Endothelial cell of umbilical vein (primary cell): ENCODE data around the gene IGFBP7. TPM values are rescaled to one million over a fixed set of nuclear protein-coding genes. Genes with fewer than 3 reads are reported as not detected.

Source experiments
- BruUV-seq: library from RNA; stranded (reverse); fragments of 400-500 nt; replicated peaks from 2 replicates; lab custom pipeline; 2021; lab: Mats Ljungman, UMichigan
- CTCF ChIA-PET: fragments of 300-600, 350-600 bp; sonication (Branson Sonifier 250); formaldehyde crosslinking; loops from one replicate; lab custom pipeline; 2021; ENCODE audit warnings: antibody characterized with exemption, inconsistent platforms; lab: Charles Lee
- POLR2A ChIA-PET: fragments of 300-600, 350-600 bp; sonication (Branson Sonifier 250); formaldehyde crosslinking; loops from one replicate; lab custom pipeline; 2021; ENCODE audit warnings: antibody characterized with exemption, inconsistent platforms; lab: Charles Lee
- DNase-seq: peaks from one replicate; pipeline ENCODE4 v3.0.0-alpha.2; 2011; ENCODE audit warnings: low read depth, low spot score
- FAIRE-seq: peaks from 2 replicates; lab custom pipeline; 2011; peaks lifted over from hg19 to GRCh38; lab: Jason Lieb, UNC
- H2AFZ ChIP-seq: 2 replicates; pipeline ENCODE4 v1.6.0; 2012; ENCODE audit warnings: low read depth, low read length, control low read depth, inconsistent platforms
- H3K27ac ChIP-seq: 2 replicates; pipeline ENCODE4 v1.5.1; 2011; ENCODE audit warnings: low read depth, mild to moderate bottlenecking, control low read depth, low read length, moderate library complexity; ENCODE audit not compliant: insufficient read depth
- H3K27me3 ChIP-seq, 2 experiments: 2 replicates each; pipeline versions ENCODE4 v1.6.0 to v1.6.1; 2011; ENCODE audit warnings: low read length in 2 of 2, mixed read lengths in 1 of 2; ENCODE audit not compliant: control insufficient read depth in 2 of 2, insufficient read depth in 2 of 2
- H3K36me3 ChIP-seq, 2 experiments: 2 replicates in 1 of 2; 3 replicates in 1 of 2; pipeline ENCODE4 v1.5.1; 2011; ENCODE audit warnings: low read length in 2 of 2, mild to moderate bottlenecking in 1 of 2, moderate library complexity in 1 of 2; ENCODE audit not compliant: control insufficient read depth in 2 of 2, insufficient read depth in 2 of 2; ENCODE audit errors: extremely low read depth in 1 of 2
- H3K4me1 ChIP-seq: 3 replicates; pipeline ENCODE4 v1.5.1; 2011; ENCODE audit warnings: mild to moderate bottlenecking, low read length; ENCODE audit not compliant: control insufficient read depth, insufficient read depth; ENCODE audit errors: extremely low read depth
- H3K4me2 ChIP-seq: 2 replicates; pipeline ENCODE4 v1.6.1; 2011; ENCODE audit warnings: low read length, control low read depth, mixed read lengths; ENCODE audit not compliant: insufficient read depth
- H3K4me3 ChIP-seq, 3 experiments: fragments of 200-600 bp in 1 of 3; sonication (generic), shearing (Covaris generic) in 1 of 3; replicated peaks in 1 of 3; 2 replicates each; pipeline ENCODE4 v1.5.1; 2011 to 2016; ENCODE audit warnings: control low read depth in 3 of 3, low read length in 3 of 3, mild to moderate bottlenecking in 2 of 3, inconsistent platforms in 1 of 3, low read depth in 1 of 3, moderate library complexity in 1 of 3; ENCODE audit not compliant: insufficient read depth in 1 of 3
- H3K79me2 ChIP-seq: 2 replicates; pipeline ENCODE4 v1.6.0; 2012; ENCODE audit warnings: low read length, inconsistent platforms; ENCODE audit not compliant: control insufficient read depth, insufficient read depth
- H3K9ac ChIP-seq: replicated peaks from 2 replicates; pipeline ENCODE3; 2011; ENCODE audit warnings: low read length, control low read depth; ENCODE audit not compliant: insufficient read depth; ENCODE audit errors: extremely low read depth
- H3K9me1 ChIP-seq: replicated peaks from 3 replicates; pipeline ENCODE4 v1.6.0; 2011; ENCODE audit warnings: mild to moderate bottlenecking, low read length; ENCODE audit not compliant: control insufficient read depth, insufficient read depth; ENCODE audit errors: extremely low read depth
- H3K9me3 ChIP-seq: replicated peaks from 2 replicates; pipeline ENCODE4 v1.5.1; 2012; ENCODE audit warnings: low read length, inconsistent platforms; ENCODE audit not compliant: control insufficient read depth, insufficient read depth
- H4K20me1 ChIP-seq: replicated peaks from 2 replicates; pipeline ENCODE3; 2011; ENCODE audit warnings: mild to moderate bottlenecking, low read length; ENCODE audit not compliant: control insufficient read depth, insufficient read depth; ENCODE audit errors: extremely low read depth
- EZH2 ChIP-seq: IDR thresholded peaks from 2 replicates; pipeline ENCODE4 v1.6.1; 2012; ENCODE audit warnings: borderline replicate concordance, low read depth, mild to moderate bottlenecking, moderate library complexity, low read length, inconsistent platforms; ENCODE audit not compliant: severe bottlenecking
- FOS ChIP-seq: IDR thresholded peaks from 2 replicates; pipeline ENCODE4 v1.6.1; 2011; ENCODE audit warnings: mild to moderate bottlenecking, low read length, moderate library complexity, borderline replicate concordance; ENCODE audit not compliant: insufficient read depth
- GATA2 ChIP-seq: IDR thresholded peaks from 2 replicates; pipeline ENCODE4 v1.7.0; 2011; ENCODE audit warnings: low read depth, mild to moderate bottlenecking, moderate library complexity, mixed read lengths, low read length; ENCODE audit not compliant: insufficient read length, insufficient read depth
- JUN ChIP-seq: IDR thresholded peaks from 2 replicates; pipeline ENCODE4 v1.6.1; 2011; ENCODE audit warnings: borderline replicate concordance, low read depth; ENCODE audit not compliant: insufficient read length, insufficient read depth
- MYC ChIP-seq: IDR thresholded peaks from one replicate; pipeline ENCODE4 v1.6.1; 2011; ENCODE audit warnings: mild to moderate bottlenecking, low read depth, low read length
- POLR2A ChIP-seq: IDR thresholded peaks from 2 replicates; pipeline ENCODE4 v1.6.1; 2012; ENCODE audit warnings: low read depth, mild to moderate bottlenecking, control low read depth, low read length
- POLR2AphosphoS5 ChIP-seq: IDR thresholded peaks from 2 replicates; pipeline ENCODE4 v1.6.1; 2012; ENCODE audit warnings: low read depth, mild to moderate bottlenecking, control low read depth, low read length, moderate library complexity; ENCODE audit not compliant: insufficient read depth
- dilution Hi-C: fragments of 300-500 bp; cut with MboI; formaldehyde crosslinking; loops from one replicate; pipeline ENCODE4 v1.15.0; 2019; ENCODE audit warnings: low sequenced_read_pairs; ENCODE audit not compliant: extremely low pct_ligation_motif_present
- intact Hi-C: fragments of 100-400 bp; cut with micrococcal nuclease; formaldehyde crosslinking; loops from one replicate; pipeline ENCODE4 v1.10.0; 2022
- polyA plus RNA-seq, 4 experiments: library from polyadenylated mRNA; depleted of rRNA in 3 of 4; stranded (reverse) in 3 of 4; unstranded in 1 of 4; fragments of >200 nt; gene quantifications; 2 replicates each; pipeline versions ENCODE4 v1.2.1 to v1.2.3, GENCODE V29; 2011 to 2012; ENCODE audit warnings: missing spikeins in 1 of 4
- total RNA-seq: library from RNA; stranded (reverse); gene quantifications from 2 replicates; pipeline ENCODE4 v1.2.3, GENCODE V29; 2021
- TF ChIP-seq, protein P1 (sequence below): IDR thresholded peaks from 2 replicates; pipeline ENCODE4 v1.6.1; 2011; ENCODE audit not compliant: insufficient read depth, insufficient read length
- TF ChIP-seq, protein P2 (sequence below), 2 donors: IDR thresholded peaks; 1 replicate in 1 of 2; 2 replicates in 1 of 2; pipeline ENCODE4 v1.5.1; 2011; ENCODE audit warnings: low read length in 2 of 2, mild to moderate bottlenecking in 2 of 2, moderate library complexity in 2 of 2, control low read depth in 1 of 2, inconsistent platforms in 1 of 2, low read depth in 1 of 2; ENCODE audit not compliant: insufficient read depth in 1 of 2; ENCODE audit errors: extremely low read depth in 1 of 2

IGFBP7 gene
- total and polyA plus RNA-seq, 2 donors (not counting 3 experiments of a cell fraction or from before 2014, with no cell fraction given) = 526 to 770 TPM

- Histone ChIP-seq H3K79me2 (peaks cover 46% of the 10 kb centered on the region), H3K9me1 (no peaks in the 10 kb centered on the region), H3K9me3 (no peaks in the 10 kb centered on the region), H2AFZ (no peak overlapping the region), H3K27me3 (no peaks in the 10 kb centered on the region), H3K4me1 (peaks cover 32% of the 10 kb centered on the region), H3K36me3 (peaks cover 0 to 17% of the 10 kb centered on the region in 2 experiments), H3K27ac (no peak overlapping the region), H3K4me3 (no peak overlapping the region), H3K9ac (no peak overlapping the region), H4K20me1 (no peaks in the 10 kb centered on the region), H3K4me2 (no peak overlapping the region)
- DNase-seq (no peak), FAIRE-seq (no peak)
- intact Hi-C loops = no loop called here
- CTCF ChIA-PET = interaction anchor here (3.7 kb wide), 1 partner anchor 119 kb away, joined by 16 read pairs; no protein-coding TSS in a partner anchor
- dilution Hi-C loops = no loop called here
- BruUV-seq = no TSS peak
- POLR2A ChIA-PET = no interaction called here
- no peak for TF ChIP-seq MYC
- TF ChIP-seq GATA2 = no peak
- no peak for TF ChIP-seq FOS
- no peak for TF ChIP-seq EZH2
- no peak for TF ChIP-seq POLR2A
- TF ChIP-seq, protein P1, sequence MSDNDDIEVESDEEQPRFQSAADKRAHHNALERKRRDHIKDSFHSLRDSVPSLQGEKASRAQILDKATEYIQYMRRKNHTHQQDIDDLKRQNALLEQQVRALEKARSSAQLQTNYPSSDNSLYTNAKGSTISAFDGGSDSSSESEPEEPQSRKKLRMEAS = no peak
- no peak for TF ChIP-seq POLR2AphosphoS5
- TF ChIP-seq, protein P2, sequence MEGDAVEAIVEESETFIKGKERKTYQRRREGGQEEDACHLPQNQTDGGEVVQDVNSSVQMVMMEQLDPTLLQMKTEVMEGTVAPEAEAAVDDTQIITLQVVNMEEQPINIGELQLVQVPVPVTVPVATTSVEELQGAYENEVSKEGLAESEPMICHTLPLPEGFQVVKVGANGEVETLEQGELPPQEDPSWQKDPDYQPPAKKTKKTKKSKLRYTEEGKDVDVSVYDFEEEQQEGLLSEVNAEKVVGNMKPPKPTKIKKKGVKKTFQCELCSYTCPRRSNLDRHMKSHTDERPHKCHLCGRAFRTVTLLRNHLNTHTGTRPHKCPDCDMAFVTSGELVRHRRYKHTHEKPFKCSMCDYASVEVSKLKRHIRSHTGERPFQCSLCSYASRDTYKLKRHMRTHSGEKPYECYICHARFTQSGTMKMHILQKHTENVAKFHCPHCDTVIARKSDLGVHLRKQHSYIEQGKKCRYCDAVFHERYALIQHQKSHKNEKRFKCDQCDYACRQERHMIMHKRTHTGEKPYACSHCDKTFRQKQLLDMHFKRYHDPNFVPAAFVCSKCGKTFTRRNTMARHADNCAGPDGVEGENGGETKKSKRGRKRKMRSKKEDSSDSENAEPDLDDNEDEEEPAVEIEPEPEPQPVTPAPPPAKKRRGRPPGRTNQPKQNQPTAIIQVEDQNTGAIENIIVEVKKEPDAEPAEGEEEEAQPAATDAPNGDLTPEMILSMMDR (IDR thresholded peaks at IDR 0.05; ENCODE audit: extremely low read depth in 1 of 2, insufficient read depth in 1 of 2, low read depth in 1 of 2, low read length in 2 of 2) = no peak
- TF ChIP-seq JUN = no peak
Observed at GRCh38 chr4:57044279-57044678, 65.9 kb downstream of the IGFBP7 start.
